NCI-H2107 treated with DMSO at 0.1 percent for 48 hours (cell line): ENCODE measurements around the gene RSPH1.
A peak's percentile ranks its signal among the peaks of the same experiment; 100 is the strongest.

Source experiments
- DNase-seq: peaks from one replicate; lab custom pipeline; 2025; ENCODE audit not compliant: unreplicated experiment; lab: John Stamatoyannopoulos, UW

Gene RSPH1

DNA sequence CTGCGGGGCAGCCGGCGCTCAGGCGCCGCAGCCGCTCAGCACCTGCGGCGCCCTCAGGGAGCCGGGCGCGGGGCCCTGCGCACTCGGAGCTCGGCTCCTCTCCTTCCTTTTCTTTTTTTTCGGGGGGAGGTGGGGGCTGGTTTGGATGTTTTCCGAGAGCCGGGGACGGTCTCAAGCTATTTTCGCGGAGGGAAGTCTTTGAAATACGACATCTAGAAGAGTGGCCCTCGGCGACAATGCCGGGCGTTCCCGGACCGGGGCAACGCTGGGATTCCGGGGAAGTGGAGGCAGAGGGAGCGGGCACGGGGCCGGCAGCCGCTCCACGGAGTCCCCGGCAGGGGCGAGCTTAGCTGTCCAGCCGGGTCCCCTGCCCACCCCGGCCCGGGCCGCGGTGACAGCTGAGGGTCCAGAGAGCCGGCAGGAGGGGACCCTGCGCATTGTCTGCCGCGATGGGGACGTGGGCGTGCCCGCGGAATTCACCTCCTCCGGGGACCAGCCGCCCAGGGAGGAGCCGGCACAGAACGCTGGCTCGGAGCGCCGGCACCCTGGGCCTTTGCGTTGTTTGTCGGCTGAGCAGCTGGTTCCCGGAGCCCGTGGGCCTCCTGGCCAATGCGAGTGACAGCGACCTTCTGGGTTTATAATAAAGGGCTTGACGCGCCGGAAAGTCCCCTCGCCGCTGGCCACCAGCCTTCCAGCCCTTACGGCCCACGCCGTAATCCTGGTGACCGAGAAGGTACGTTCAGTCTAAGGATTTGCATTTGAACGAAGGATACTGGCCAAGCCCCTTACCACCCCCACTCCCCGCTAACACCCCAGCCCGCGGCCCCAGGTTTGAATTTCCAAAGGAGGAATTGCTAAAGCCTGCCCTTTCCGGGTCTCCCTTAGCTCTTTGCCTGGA, 18.2 kb upstream of the RSPH1 start:
- peak; percentile 44 for DNase-seq

DNA sequence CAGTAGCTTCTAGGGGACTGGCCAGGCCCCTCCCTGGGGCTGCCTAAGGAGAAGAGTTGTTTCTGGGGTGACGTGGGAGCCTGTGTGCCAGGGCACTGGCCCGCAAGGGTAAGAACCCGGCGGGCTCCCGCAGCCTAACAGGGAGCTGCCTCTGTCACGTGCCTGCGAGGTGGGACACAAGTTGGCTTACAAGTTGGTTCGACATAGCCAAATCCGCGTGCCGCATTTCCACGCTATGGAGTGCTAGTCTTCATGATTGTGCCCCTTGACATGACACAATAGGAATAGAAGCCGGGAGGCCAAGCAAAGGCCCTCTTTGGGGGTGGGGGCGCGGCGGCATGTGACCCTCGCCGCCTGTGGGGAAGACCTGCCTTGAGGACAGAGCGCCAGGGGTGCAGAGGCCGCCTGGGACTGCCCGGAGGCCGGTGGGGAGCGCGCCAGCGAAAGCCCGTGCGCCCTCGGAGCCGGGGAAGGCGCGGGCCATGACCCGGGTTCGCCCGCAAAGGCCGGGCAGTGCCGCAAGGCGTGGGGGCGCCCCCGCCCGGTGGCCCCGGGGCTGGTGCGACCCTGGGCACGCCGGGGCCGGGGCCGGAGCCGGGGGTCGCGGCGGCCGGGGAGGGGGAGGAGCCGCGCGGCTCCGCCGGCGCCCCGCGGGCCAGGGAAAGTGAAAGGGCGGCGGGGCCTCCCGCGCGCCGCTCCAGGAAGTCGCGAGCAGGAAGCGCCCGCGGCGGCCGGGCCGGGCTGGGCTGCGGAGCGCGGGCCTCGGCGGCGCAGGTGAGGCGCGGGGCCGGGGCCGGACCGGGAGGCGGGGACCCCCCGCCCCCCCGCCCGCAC, 17.3 kb upstream of the RSPH1 start, which contains the start of gene SLC37A1:
TSS of gene SLC37A1 (plus strand) at position 702 of the 834 bp plus-strand sequence. CDS start 4,603 bp downstream, outside the sequence.
- DNase-seq, result no peak

DNA sequence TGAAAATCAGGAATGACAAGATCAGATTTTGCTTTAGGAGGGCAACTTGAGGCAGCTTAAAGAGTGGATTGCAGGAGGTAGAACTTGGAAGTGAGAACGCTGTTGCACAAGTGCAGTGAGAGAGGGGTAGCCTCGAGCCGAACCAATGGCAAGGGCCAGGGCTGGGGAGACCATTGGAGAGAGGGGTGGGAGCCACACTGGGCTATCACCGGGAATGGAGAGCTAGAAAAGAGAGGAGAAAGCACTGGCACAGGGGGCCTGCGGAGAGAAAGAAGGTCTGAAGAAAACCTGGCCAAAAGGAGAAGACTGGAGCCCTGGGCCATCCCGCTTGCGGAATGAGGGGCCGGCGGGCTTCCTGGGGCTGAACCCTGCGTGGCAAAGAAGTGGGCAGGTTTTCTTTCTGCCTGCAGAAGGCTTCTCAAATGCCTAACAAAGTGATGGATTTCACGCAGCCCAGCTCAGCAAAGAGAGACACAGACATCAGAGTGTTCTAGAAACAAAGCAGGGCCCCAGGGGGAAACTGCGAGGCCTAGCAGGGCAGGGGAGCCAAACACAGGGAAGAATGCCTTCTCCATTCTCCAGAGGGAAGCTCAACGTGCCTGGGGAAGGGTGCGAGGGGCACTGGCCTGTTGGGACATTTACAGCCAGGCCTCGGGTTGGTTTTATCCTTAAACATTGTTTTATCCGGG, 16.5 kb upstream of the RSPH1 start:
- DNase-seq, result no peak

DNA sequence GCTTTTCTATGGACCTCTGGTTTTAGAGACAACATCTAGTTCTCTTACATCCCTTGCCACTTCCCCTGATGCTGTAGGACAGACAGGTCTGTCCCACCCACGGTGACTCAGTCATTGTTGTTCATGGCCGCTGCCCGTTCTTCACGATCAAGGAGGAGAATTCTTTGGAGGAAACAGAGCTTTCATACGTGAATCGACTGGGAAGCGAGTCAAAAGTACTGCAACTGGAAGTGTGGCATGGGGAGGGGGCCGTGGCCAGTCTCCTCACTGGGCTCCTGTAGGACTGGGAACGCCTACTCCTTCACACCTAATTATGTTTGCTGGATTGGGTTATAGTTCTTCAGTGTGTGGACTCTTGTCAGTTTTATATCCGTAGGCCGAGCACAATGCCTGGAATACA, 13.2 kb upstream of the RSPH1 start:
- DNase-seq, result no peak

DNA sequence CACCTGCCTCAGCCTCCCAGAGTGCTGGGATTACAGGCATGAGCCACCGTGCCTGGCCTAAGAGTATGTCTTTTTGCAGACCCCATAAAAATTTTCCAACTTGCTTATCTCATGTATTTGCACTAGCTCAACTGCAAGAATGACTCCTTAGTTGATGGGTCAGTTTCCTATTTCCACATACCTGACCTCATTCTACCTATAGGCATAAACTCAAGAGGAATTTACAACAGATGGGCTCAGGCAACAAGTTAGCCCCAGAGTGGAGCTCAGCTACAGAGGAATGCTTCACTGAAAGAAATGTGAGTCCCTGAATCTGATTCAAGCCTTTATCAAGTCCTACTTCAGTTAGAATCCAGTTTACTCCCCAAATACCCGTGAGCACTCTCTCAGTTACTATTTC, 12.3 kb upstream of the RSPH1 start:
- no peak for DNase-seq

DNA sequence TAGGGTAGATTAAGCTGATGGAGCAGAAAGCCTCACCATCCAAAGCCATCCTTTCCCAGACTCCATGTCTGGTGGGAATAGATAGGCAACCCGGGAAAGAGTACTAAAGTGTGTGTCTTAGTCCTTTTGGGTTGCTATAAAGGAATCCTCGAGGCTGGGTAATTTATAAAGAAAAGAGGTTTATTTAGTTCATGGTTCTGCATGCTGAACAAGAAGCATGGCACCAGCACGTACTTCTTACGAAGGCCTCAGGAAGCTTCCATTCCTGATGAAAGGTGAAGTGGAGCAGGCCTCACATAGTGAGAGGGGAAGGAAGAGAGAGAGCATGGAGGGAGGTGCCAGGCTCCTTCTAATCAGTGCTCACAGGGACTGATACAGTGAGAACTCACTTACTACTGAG, 11.4 kb upstream of the RSPH1 start:
- no peak for DNase-seq

DNA sequence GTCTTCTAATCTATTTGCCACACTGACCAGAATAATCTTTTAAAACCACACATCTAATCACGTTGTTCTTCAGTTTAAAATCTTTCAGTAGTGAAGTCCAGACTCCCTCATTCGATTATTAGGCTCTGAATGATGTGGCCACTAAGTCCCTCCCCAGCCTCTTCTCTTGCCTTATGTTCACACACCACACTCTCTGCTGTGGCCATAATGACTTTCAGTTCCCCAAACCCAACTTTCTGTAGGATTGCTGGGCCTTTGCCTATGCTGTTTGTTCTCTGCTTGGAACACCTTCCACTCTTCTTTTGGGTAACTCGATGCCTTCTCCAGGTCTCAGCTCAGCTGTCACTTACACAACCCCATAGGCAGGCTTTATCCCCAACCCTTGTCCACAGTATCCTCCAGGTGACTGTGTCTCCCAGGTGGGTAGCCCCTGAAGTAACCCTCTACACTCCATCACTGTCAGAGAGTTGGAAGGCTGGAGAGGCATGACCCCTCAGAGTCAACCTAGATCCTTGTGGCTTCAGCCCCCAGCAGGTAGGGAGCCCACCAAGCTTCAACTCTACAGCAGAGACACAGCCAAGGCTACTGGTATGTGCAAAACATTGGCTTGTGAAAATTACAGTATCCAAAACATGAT, 9.2 kb upstream of the RSPH1 start:
- no peak for DNase-seq

DNA sequence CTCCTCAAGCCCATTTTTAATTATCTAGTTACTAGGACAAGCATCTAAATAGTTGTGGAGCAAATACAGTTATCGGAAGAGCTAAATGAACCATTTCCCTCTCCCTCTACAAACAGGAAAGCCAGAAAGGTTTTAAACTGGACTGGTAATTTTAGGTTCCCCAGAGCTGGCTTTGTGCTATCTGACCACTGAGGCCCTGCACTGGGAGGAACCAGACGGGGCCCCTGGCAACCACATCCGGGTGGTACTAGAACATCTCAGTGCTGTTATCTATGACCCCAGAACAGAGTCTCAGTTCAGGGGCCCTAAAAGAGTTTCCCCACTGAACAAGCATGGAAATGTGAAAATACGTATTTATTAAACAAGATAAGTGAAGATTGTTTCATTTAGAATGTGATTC, 7.7 kb upstream of the RSPH1 start:
- no peak for DNase-seq

DNA sequence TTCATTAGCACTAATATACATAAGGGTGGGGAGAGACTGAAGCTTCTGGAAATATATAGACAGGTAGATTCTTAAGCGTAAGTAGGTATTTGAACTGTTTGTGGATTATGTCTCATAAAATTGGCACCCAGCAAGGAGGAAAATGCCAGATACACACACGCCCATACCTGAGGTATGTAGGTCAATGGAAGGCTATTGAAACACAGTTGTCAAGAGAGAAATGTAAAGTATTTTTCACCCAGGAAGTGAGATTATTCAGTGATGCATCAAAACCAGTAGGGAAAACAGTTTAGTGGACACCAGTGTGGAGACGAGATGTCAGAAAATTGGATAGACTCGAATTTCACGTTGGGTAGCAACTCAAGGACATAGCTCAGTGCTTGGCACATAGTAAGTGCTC, 4.7 kb upstream of the RSPH1 start:
- DNase-seq, result no peak

DNA sequence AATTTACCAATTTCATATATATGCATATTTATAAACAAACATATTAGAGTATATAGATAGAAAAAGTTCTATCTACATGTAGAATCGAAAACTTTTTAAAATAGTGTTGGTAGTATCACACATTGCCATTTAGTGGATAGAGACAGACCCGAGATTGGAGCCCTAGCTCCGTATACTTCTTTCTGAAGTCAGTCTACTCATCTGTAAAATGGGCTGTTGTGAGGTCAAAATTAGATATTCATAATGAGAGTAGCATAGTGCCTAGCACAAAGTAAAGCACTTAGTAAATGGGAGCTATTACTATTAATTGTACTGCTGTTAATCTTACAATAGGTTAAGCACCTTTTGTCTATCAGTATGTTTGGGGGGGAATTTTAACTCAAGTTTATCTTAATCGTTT, 4.2 kb upstream of the RSPH1 start:
- DNase-seq, result no peak

DNA sequence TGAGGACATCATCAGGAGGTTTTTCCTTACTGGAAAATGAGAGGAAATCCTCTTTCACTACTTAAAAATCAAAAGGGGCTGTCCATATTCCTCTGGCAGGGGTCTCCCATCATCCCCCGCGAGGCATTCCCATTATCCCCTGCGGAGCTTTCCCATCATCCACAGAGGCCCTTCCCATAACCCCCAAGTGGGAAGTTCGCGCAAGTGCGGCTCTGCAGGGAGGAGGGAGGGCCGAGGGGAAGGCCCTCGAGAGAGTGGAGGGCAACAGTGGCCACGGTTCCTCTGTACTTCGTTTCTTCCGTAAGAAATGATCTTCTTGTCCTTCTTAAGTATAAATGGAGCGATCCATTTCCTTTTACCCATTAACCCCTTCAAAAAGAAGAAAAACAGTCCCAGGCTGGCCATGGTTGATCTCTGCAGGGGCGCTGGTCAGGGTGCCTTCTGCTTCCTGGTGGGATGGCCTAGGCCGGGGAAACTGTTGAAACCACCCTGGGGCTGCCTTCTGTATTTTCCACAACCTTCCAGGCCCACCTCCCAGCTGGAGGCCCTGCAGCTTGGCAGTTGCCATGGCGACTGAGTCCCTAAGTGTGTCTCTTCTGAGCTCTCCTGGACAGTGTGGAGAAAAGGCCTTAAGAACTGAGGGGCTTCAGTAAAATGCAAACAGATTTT, 3.6 kb upstream of the RSPH1 start:
- no peak for DNase-seq

DNA sequence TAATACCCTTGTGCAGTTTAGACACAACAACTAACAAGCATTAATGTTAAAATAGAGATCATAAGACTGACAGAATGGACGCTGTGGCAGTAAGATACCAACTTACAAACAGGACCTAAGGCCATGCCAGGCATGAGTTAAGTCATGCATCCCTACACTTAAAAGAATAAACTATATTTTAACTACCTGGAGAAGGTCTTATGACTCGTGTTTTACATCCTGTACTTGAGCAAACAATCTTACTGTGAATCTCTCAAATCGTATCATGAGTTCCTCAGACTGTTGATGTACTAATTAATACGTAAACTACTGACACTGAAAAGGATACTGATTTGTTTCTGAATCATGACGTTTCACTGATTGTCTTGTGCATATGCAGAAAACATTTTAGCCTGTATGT, 2.0 kb upstream of the RSPH1 start:
- DNase-seq, result no peak

DNA sequence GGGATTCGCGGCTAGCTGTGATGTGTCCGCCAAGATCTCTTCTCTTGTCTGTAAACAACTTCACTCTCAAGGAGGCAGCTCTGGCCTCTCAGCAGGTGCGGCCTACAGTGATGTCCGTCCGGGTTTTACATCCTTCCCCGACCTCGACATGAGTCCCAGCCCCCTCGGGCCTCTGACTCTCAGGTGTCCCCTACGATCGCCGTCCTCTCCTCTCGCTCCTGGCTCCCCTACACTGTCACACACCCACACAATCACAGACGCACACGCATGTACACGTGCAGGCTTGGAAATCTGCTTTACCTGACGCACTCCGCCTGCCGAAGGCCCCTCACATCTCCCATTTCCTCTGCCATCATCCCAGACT, 797 bp upstream of the RSPH1 start:
- DNase-seq, result no peak

DNA sequence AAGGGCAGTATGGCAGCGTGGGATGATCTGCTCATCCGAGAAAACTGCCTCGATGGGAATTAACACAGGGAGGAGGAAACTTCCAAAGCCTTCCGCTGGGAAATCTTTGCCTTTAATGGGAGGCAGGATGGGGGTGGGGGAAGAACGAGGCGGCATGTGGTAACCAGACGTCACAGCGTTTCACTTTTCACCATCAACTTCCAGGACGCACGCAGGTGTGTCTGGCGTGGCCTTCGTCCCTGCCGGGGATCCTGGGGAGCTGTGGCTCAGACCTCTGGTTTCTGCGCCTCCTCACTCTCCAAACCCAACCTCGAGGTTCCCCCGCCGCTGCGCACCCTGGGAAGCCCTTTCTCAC, 282 bp downstream of the RSPH1 start:
- DNase-seq, result peak; percentile 71

DNA sequence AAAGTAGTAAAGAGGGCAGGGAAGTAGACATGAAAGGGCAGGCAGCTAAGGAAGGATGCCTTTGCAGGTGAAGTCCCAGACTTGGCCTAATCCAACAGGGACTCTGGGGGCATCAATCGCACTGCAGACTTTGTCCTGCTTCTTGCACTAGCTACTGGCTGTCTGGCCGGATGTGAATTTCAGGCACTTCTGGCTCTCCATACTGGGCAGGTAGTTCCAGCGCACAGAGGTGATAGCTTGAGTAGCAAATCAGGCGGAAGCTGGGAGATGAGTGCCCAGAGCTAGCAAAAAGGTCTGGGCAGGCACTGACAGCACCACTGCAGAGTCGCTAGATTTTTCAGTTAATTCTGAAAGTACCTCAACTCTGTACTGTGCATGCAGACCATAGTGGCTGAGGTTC, 997 bp downstream of the RSPH1 start:
- DNase-seq, result no peak

DNA sequence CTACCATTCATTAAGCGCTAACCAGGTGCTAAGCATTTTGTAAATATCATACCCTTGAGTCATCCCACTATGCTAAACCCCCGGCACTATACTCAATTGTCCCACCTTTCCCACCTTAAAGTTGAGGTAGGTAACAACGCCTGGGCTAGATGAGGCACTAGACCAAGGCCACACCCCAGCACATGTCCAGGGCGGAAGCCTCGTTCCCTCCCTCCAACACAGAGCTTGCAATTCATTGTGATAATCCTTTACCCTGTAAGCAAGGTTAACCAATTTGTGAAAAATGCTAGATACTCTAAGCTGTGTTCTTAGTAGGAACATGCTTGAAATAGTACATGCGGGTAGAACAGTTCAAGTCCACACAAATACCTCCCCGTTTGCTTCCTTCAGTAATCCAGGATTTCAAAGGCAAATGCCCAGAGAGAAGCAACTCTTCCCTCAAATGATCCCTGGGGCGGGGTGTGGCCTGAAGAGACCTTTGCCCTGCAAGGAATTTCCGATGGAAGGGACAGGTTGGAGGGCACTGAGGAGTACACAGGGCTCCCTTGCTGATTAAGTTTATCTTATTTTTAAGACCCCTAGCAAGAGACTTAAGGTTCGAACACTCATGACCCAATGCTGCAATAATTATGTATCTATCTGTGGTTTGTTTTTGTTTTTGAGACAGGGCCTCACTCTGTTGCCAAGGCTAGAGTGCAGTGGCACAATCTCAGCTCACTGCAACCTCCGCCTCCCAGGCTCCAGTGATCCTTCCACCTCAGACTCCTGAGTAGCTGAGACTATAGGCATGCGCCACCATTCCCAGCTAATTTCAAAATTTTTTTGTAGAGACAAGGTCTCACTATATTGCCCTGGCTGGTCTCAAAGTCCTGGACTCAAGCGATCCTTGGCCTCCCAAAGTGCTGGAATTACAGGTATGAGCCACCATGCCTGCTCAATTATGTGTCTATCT, 2.6 kb downstream of the RSPH1 start:
- no peak for DNase-seq

DNA sequence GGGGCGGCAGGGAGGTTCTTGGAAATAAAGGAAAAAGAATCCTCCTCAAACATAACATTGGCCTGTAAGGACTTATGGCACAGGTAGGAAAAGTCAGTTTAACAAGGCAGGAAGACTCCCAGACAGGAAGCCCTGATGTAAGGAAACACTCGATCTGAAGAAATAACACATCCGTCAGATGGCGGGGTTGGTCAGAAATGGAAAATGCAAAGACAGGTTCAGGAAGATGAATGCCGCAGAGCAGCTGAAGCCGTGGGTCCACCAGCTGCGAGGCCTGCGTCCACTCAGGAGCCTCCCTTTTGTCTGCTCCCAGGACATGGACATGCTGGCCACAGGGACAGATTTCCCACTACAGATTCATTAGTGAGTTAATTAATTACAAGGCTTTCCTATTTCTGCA, 3.8 kb downstream of the RSPH1 start:
- DNase-seq, result no peak

DNA sequence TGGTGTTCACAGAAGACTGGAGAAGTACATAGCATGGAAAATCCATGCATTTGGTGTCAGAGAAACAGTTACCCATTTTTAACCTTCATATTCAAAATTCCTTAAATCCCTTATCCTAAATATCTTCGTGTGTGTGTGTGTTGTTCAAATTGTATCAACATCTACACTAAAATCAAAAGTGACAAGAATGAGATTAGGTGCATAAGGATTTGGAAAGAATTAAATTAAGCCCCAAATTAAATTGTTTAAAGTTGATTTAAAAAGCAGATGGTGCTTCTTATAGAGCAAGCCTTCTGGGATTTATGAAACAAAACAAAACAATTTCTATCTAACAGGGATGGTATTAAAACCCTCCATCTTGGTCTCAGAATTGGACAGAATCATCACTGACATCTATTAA, 4.7 kb downstream of the RSPH1 start:
- no peak for DNase-seq

DNA sequence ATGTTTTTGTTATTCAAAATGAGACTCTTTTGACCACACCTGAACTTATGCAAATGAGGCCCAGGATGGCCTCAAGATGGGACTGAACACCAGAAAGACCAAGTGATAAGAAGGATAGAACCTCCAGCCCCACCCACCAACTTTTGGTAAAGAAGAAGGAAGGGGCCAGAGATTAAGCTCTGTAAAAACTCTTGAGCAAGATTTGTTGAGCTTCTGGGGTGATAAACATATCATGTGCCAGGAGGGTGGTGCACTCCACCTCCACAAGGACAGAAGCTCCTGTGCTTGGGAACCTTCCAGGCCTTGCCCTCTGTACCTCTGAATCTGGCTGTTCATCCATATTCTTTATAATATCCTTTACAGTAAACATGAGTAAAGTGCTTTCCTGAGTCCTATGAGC, 5.3 kb downstream of the RSPH1 start:
- no peak for DNase-seq

DNA sequence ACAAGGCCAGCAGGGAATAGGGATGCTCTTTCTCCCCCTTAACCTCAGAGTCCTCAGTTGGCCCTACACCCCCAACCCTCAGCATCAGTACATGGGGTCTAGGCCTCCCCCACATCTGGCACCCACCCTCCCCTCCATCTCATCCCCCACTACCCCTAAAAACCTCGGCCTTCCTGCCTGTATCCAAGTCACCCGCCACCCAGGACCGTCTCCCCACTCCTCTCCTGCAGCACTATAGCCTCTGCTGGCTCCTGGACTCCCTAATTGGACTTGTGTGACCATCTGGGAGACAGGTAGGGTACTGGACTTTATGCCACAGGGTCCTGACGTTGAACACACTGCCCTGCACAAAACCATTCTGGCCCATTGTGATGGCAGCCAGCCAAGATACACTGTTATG, 6.0 kb downstream of the RSPH1 start:
- DNase-seq, result no peak
